GM21723 (cell line): Measurements from ENCODE around the gene RPS4Y2.

ENCODE experiments used
- ATAC-seq: cut with Tn5 transposase; IDR thresholded peaks from one replicate; pipeline ENCODE4 v1.9.1; 2021; ENCODE audit warnings: mild to moderate bottlenecking, moderate library complexity; ENCODE audit not compliant: unreplicated experiment

RPS4Y2 gene

DNA sequence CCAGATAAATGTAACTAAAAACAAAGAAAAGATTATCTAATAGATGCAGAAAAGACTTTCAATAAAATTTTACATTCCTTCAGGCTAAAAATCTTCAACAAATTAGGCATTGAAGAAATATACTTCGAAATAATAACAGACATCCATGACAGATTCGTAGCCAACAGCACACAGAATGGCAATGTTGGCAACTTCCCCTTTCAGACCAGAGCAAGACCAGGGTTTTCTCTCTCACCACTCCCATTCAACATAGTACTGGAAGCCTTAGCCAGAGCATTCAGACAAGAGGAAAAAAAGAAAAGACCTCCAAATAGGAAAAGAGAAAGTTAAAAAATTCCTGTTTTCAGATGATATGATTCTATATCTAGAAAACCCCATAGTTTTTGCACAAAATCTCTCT is 61.2 kb downstream of the RPS4Y2 start:
- no peak for ATAC-seq
